CD4-positive, alpha-beta T cell treated with Interferon gamma for 1 hour (primary cell): ENCODE measurements around the gene APOBEC3B.
"Not testable (repeated sequence)": the region's sequence is repeated elsewhere in the genome, so short reads cannot be mapped to it uniquely, and the experiment has no call there.

ENCODE experiments used
- DNase-seq: peaks from one replicate; pipeline ENCODE4 v3.0.0-alpha.2; 2020

Gene APOBEC3B

GRCh38 chr22:39003165-39003638 lies 21.1 kb downstream of the APOBEC3B start:
- peak; percentile 78 for DNase-seq

- no peak for DNase-seq
Measured at GRCh38 chr22:39007177-39007576, 25.0 kb downstream of the APOBEC3B start.

- not testable (repeated sequence) for DNase-seq
Measured at GRCh38 chr22:39008271-39008850, 26.2 kb downstream of the APOBEC3B start.

GRCh38 chr22:39010946-39011345 lies 28.8 kb downstream of the APOBEC3B start:
- DNase-seq = no peak

- no peak for DNase-seq
Measured at GRCh38 chr22:39012533-39013511, 30.7 kb downstream of the APOBEC3B start.

GRCh38 chr22:39013561-39013941 lies 31.4 kb downstream of the APOBEC3B start:
- DNase-seq = not testable (repeated sequence)

- peak; percentile 82 for DNase-seq
Measured at GRCh38 chr22:39013942-39014722, 32.0 kb downstream of the APOBEC3B start, which contains the start of gene APOBEC3C. TSS of gene APOBEC3C (plus strand) at chr22:39014257. CDS start at chr22:39014363, 106 bp downstream.

- DNase-seq = not testable (repeated sequence)
Measured at GRCh38 chr22:39014723-39015121, 32.6 kb downstream of the APOBEC3B start.

GRCh38 chr22:39016592-39016991 lies 34.4 kb downstream of the APOBEC3B start:
- DNase-seq = no peak

- DNase-seq = no peak
Measured at GRCh38 chr22:39017596-39018365, 35.6 kb downstream of the APOBEC3B start.

- DNase-seq = not testable (repeated sequence)
Measured at GRCh38 chr22:39020021-39020651, 38.0 kb downstream of the APOBEC3B start.

GRCh38 chr22:39021552-39022250 lies 39.6 kb downstream of the APOBEC3B start:
- no peak for DNase-seq

GRCh38 chr22:39024519-39025308 lies 42.6 kb downstream of the APOBEC3B start:
- no peak for DNase-seq

- no peak for DNase-seq
Measured at GRCh38 chr22:39026509-39027150, 44.5 kb downstream of the APOBEC3B start.

- DNase-seq = no peak
Measured at GRCh38 chr22:39027717-39028116, 45.6 kb downstream of the APOBEC3B start.

GRCh38 chr22:39028281-39028680 lies 46.1 kb downstream of the APOBEC3B start:
- no peak for DNase-seq

GRCh38 chr22:39029227-39029626 lies 47.1 kb downstream of the APOBEC3B start:
- no peak for DNase-seq

- no peak for DNase-seq
Measured at GRCh38 chr22:39030705-39031104, 48.6 kb downstream of the APOBEC3B start.

- DNase-seq = not testable (repeated sequence)
Measured at GRCh38 chr22:39031434-39032295, 49.5 kb downstream of the APOBEC3B start.
